22Rv1 (cell line): ENCODE data around the gene GRIA1.

Source experiments
- CTCF ChIP-seq: fragments of 450-650 bp; IDR thresholded peaks from 2 replicates; pipeline ENCODE4 v1.5.1; 2017; ENCODE audit warnings: mild to moderate bottlenecking
- ZFX ChIP-seq: fragments of 450-650 bp; IDR thresholded peaks from 2 replicates; pipeline ENCODE4 v1.6.1; 2017; ENCODE audit warnings: antibody characterized with exemption, borderline replicate concordance

DNA sequence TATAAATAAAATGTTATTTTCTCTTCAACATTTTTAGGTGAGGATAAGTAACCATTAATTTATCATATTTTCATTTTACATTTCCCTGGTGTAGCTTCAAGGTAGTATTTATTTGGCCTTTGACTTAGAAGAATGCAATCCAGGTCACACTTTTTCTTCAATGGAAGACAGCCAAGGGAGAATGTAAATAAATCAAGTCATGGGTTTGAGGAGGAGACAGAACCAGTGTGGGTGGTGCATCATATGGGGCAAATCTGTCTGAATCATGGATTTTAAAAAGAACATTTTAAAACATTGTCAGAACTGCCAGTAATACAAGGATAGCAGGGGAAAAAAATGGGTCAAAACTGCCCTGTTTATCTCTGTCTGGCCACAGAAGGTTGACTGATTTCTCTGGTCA lies 318.7 kb downstream of the GRIA1 start:
- TF ChIP-seq CTCF (no peak), ZFX (no peak)
